Astrocyte (in vitro differentiated cells and primary cell): ENCODE data around the gene RPL10A. TPM values are rescaled to one million over a fixed set of nuclear protein-coding genes. Genes with fewer than 3 reads are reported as not detected.

Experiments used
- DNase-seq: peaks from one replicate; pipeline ENCODE4 v3.0.0-alpha.2; 2010; ENCODE audit warnings: low read depth
- FAIRE-seq: peaks from 2 replicates; lab custom pipeline; 2011; peaks lifted over from hg19 to GRCh38; lab: Jason Lieb, UNC
- H2AFZ ChIP-seq: 2 replicates; pipeline ENCODE4 v1.6.0; 2012; ENCODE audit warnings: low read depth, low read length, inconsistent platforms
- H3K27ac ChIP-seq: 2 replicates; pipeline ENCODE4 v1.5.1; 2011; ENCODE audit warnings: low read depth, low read length, inconsistent platforms
- H3K27me3 ChIP-seq: 2 replicates; pipeline ENCODE4 v1.6.0; 2011; ENCODE audit warnings: low read length, inconsistent platforms; ENCODE audit not compliant: insufficient read depth
- H3K36me3 ChIP-seq: 2 replicates; pipeline ENCODE4 v1.5.1; 2011; ENCODE audit warnings: low read length, inconsistent platforms; ENCODE audit not compliant: insufficient read depth
- H3K4me1 ChIP-seq: 2 replicates; pipeline ENCODE4 v1.5.1; 2011; ENCODE audit warnings: low read length, inconsistent platforms; ENCODE audit not compliant: insufficient read depth
- H3K4me2 ChIP-seq: 2 replicates; pipeline ENCODE4 v1.6.0; 2012; ENCODE audit warnings: low read length, inconsistent platforms
- H3K4me3 ChIP-seq: 2 replicates; pipeline ENCODE4 v1.5.1; 2011; ENCODE audit warnings: low read depth, mild to moderate bottlenecking, low read length, inconsistent platforms; ENCODE audit not compliant: insufficient read depth
- H3K79me2 ChIP-seq: 2 replicates; pipeline ENCODE4 v1.6.0; 2012; ENCODE audit warnings: mild to moderate bottlenecking, low read length, inconsistent platforms; ENCODE audit not compliant: insufficient read depth
- H3K9ac ChIP-seq: 2 replicates; pipeline ENCODE4 v1.6.0; 2012; ENCODE audit warnings: mild to moderate bottlenecking, low read length, inconsistent platforms
- H3K9me3 ChIP-seq: 2 replicates; pipeline ENCODE4 v1.5.1; 2012; ENCODE audit warnings: low read depth, mild to moderate bottlenecking, low read length, inconsistent platforms; ENCODE audit not compliant: insufficient read depth
- H4K20me1 ChIP-seq: 2 replicates; pipeline ENCODE4 v1.6.0; 2012; ENCODE audit warnings: low read length, inconsistent platforms; ENCODE audit not compliant: insufficient read depth
- H3K27ac Mint-ChIP-seq: one replicate; pipeline ENCODE4 v1.8.0; 2021; ENCODE audit warnings: mild to moderate bottlenecking, mixed read lengths; ENCODE audit not compliant: unreplicated experiment
- H3K27me3 Mint-ChIP-seq: one replicate; pipeline ENCODE4 v1.8.0; 2021; ENCODE audit warnings: low read depth, mixed read lengths; ENCODE audit not compliant: unreplicated experiment
- H3K36me3 Mint-ChIP-seq: one replicate; pipeline ENCODE4 v1.8.0; 2021; ENCODE audit warnings: low read depth, mixed read lengths; ENCODE audit not compliant: unreplicated experiment
- H3K4me1 Mint-ChIP-seq: one replicate; pipeline ENCODE4 v1.8.0; 2021; ENCODE audit warnings: low read depth, mixed read lengths; ENCODE audit not compliant: unreplicated experiment
- H3K4me3 Mint-ChIP-seq: one replicate; pipeline ENCODE4 v1.8.0; 2021; ENCODE audit warnings: mild to moderate bottlenecking, moderate library complexity, mixed read lengths; ENCODE audit not compliant: unreplicated experiment
- H3K9me3 Mint-ChIP-seq: one replicate; pipeline ENCODE4 v1.8.0; 2021; ENCODE audit warnings: mild to moderate bottlenecking, mixed read lengths; ENCODE audit not compliant: unreplicated experiment
- CTCF ChIP-seq: IDR thresholded peaks from 2 replicates; pipeline ENCODE4 v1.5.1; 2011; ENCODE audit warnings: low read depth, mild to moderate bottlenecking, inconsistent platforms, low read length, moderate library complexity; ENCODE audit not compliant: insufficient read depth
- EZH2 ChIP-seq: IDR thresholded peaks from 2 replicates; pipeline ENCODE4 v1.6.1; 2012; ENCODE audit warnings: mild to moderate bottlenecking, low read length, inconsistent platforms; ENCODE audit not compliant: insufficient read depth
- total RNA-seq: library from RNA; stranded (reverse); gene quantifications from 2 replicates; pipeline ENCODE4 v1.2.1, GENCODE V29; 2021

Gene RPL10A
- total RNA-seq, 1 donor from 2014 or later, result 887 TPM

- Histone ChIP-seq H3K9ac (peak overlapping the region; percentile 9), H3K27me3 (no peaks in the 10 kb centered on the region), H3K4me1 (peaks cover 16% of the 10 kb centered on the region), H3K4me3 (peak overlapping the region; percentile 46), H4K20me1 (no peaks in the 10 kb centered on the region), H3K4me2 (peak overlapping the region; percentile 94), H3K9me3 (no peaks in the 10 kb centered on the region), H3K27ac (no peak overlapping the region), H3K36me3 (no peaks in the 10 kb centered on the region), H3K79me2 (no peaks in the 10 kb centered on the region), H2AFZ (peak overlapping the region; percentile 49)
- Mint-ChIP-seq H3K36me3 (no peaks in the 10 kb centered on the region), H3K27me3 (peaks cover 15% of the 10 kb centered on the region), H3K4me1 (peaks cover 10% of the 10 kb centered on the region), H3K4me3 (peak overlapping the region; percentile 74), H3K9me3 (no peaks in the 10 kb centered on the region), H3K27ac (no peak overlapping the region)
- TF ChIP-seq EZH2 (no peak), CTCF (no peak)
- FAIRE-seq, result no peak
- DNase-seq, result no peak
Measured at GRCh38 chr6:35451354-35452182, 16.6 kb upstream of the RPL10A start.

- no peaks in the 10 kb centered on the region for H3K36me3 ChIP-seq
- peak within 1 kb of the TSS; percentile 94 for H3K4me2 ChIP-seq
- TF ChIP-seq EZH2 (no peak), CTCF (no peak)
- Mint-ChIP-seq H3K27me3 (peaks cover 12% of the 10 kb centered on the region), H3K4me1 (peaks cover 10% of the 10 kb centered on the region), H3K4me3 (peak within 1 kb of the TSS; percentile 78), H3K36me3 (no peaks in the 10 kb centered on the region), H3K27ac (no peak within 1 kb of the TSS), H3K9me3 (no peaks in the 10 kb centered on the region)
- no peaks in the 10 kb centered on the region for H3K27me3 ChIP-seq
- no peaks in the 10 kb centered on the region for H3K9me3 ChIP-seq
- peak within 1 kb of the TSS; percentile 68 for H3K9ac ChIP-seq
- H2AFZ ChIP-seq, result peak within 1 kb of the TSS; percentile 83
- H3K4me3 ChIP-seq, result peak within 1 kb of the TSS; percentile 71
- FAIRE-seq (no peak), DNase-seq (peak; percentile 62)
- peaks cover 16% of the 10 kb centered on the region for H3K4me1 ChIP-seq
- H3K27ac ChIP-seq, result no peak within 1 kb of the TSS
- H4K20me1 ChIP-seq, result no peaks in the 10 kb centered on the region
- H3K79me2 ChIP-seq, result no peaks in the 10 kb centered on the region
Measured at GRCh38 chr6:35452183-35453090, 15.8 kb upstream of the RPL10A start, which contains the start of gene FANCE. TSS of gene FANCE (plus strand) at chr6:35452338. CDS start at chr6:35452546, 208 bp downstream.
